Hematopoietic multipotent progenitor cell treated with erythropoietin and hydrocortisone succinate and interleukin-3 and kit ligand, for 15 days (in vitro differentiated cells): ENCODE results near the gene DIP2A.
"Not testable (repeated sequence)": the region's sequence is repeated elsewhere in the genome, so short reads cannot be mapped to it uniquely, and the experiment has no call there.

Experiments used
- DNase-seq: peaks from one replicate; pipeline ENCODE4 v3.0.0-alpha.2; 2015; ENCODE audit warnings: low spot score

DIP2A gene

GRCh38 chr21:46557469-46557868 lies 98.8 kb downstream of the DIP2A start:
- no peak for DNase-seq

GRCh38 chr21:46557919-46558392 lies 99.3 kb downstream of the DIP2A start:
- DNase-seq = no peak

- no peak for DNase-seq
Measured at GRCh38 chr21:46559291-46559983, 100.7 kb downstream of the DIP2A start.

- DNase-seq = no peak
Measured at GRCh38 chr21:46560568-46561444, 102.1 kb downstream of the DIP2A start.

- DNase-seq = no peak
Measured at GRCh38 chr21:46561445-46562090, 102.9 kb downstream of the DIP2A start.

- DNase-seq = no peak
Measured at GRCh38 chr21:46562472-46562871, 103.8 kb downstream of the DIP2A start.

GRCh38 chr21:46562964-46563607 lies 104.4 kb downstream of the DIP2A start:
- no peak for DNase-seq

GRCh38 chr21:46564391-46564790 lies 105.7 kb downstream of the DIP2A start:
- DNase-seq = no peak

- no peak for DNase-seq
Measured at GRCh38 chr21:46567348-46567747, 108.7 kb downstream of the DIP2A start.

GRCh38 chr21:46568562-46568961 lies 109.9 kb downstream of the DIP2A start:
- no peak for DNase-seq

GRCh38 chr21:46569081-46569480 lies 110.4 kb downstream of the DIP2A start:
- no peak for DNase-seq

GRCh38 chr21:46570119-46570518 lies 111.4 kb downstream of the DIP2A start:
- DNase-seq = no peak

GRCh38 chr21:46570631-46571030 lies 111.9 kb downstream of the DIP2A start:
- DNase-seq = no peak

GRCh38 chr21:46572850-46573249 lies 114.2 kb downstream of the DIP2A start:
- no peak for DNase-seq

GRCh38 chr21:46577786-46578185 lies 119.1 kb downstream of the DIP2A start:
- DNase-seq = not testable (repeated sequence)

GRCh38 chr21:46579394-46579793 lies 120.7 kb downstream of the DIP2A start:
- not testable (repeated sequence) for DNase-seq

GRCh38 chr21:46581780-46582307 lies 123.2 kb downstream of the DIP2A start:
- DNase-seq = no peak

GRCh38 chr21:46585191-46585953 lies 126.7 kb downstream of the DIP2A start:
- no peak for DNase-seq

GRCh38 chr21:46594276-46594675 lies 135.6 kb downstream of the DIP2A start:
- DNase-seq = no peak

GRCh38 chr21:46596201-46596600 lies 137.5 kb downstream of the DIP2A start:
- DNase-seq = no peak

- DNase-seq = no peak
Measured at GRCh38 chr21:46597031-46597430, 138.3 kb downstream of the DIP2A start.
